HG03175 (cell line): ENCODE data around the gene SASH3.

Source experiments
- ATAC-seq: cut with Tn5 transposase; IDR thresholded peaks from one replicate; pipeline ENCODE4 v1.9.1; 2021; ENCODE audit warnings: mild to moderate bottlenecking, moderate library complexity; ENCODE audit not compliant: unreplicated experiment

SASH3 gene

DNA sequence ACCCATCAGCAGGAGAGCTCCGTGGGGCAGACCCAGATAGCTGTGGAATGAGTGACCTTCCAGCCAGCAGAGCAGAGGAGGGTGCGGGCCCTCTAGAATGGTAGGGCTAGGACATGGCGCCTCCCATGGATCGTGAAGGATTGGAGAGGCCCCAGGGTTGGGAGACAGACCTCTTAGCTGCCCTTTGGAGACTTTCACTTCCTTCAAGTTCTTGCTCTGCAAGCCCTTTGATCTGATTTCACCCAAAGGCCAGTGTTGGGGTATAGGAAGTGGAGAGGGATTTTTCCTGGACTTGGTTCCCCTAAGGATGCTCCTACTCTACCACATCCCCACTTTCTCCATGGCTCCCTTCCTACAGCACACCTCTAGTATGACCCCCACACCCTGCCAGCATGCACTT lies 3.0 kb downstream of the SASH3 start:
- no peak for ATAC-seq

DNA sequence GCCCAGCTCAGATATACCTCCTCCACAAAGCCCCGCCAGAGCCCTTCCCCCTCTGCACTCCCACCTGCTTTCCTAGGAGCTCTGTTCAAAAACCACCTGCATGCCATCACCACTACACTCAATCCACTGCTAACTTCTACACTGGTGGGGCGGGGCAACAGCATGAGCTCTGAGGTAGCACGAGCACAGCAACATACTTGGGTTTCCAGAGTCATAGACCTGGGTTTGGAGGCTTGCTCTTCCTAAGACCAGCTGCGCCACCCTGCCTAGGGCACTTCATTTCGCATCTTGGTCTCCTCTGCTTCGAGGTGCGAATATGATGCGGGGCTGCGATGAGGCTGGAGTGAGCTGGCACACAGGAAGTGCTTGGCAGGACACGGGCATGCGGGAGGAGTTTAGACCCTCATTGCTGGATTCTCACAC lies 3.6 kb downstream of the SASH3 start:
- ATAC-seq: no peak

DNA sequence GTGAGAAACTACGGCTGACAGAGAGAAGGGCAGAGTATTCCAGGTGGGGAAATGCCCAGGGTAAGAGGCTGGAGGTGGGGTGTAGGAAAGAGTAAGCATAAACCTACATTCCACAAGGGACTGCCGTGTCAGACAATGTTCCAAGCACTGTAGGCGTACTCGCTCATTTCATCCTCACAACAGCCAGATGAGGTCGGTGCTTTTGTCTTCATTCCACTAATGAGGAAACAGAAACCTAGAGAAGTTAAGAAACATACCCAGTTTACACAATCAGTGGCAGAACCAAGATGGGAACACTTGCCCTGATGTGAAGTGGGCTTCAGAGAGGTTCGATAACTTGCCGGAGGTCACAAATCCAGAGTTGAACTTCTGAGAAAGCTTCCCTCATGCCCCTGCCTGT lies 4.6 kb downstream of the SASH3 start:
- ATAC-seq: no peak

DNA sequence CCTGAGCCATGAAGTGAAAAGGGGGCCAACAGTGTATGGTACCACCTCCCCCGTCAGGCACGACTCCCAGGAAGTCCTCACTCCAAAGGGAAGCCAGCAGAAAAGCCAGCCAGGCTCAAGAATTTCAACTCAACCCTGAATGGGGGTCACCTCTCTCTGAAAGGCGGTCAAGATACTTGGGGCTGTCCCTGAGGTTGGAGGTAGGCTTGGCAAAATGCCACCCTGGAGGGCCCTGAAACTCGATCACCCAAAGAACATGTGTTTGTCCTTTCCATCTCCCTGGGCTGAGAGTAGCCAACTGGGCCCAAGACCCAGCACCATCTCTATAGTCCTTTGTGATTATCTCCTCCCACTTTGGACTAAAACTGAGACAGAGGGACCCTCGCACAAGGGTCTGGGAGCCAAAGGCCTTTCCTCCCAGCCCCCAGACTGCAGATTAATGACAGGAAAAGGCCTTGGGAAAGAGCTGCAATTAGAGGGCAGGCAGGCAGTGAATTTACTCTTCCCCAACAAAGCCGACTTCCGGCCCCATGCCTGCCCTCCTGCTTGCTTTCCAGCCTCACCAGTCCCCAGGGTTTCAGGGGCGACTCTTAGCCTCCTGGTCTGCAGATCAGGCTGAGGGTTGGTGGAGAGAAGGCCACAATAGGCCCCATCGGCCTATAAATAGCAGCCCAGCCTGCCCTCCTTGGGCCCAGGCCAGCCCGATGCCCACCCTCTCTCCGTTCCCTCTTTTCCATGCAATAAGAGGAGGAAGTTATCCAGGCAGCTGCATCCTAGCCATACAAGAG lies 5.6 kb downstream of the SASH3 start:
- no peak for ATAC-seq

DNA sequence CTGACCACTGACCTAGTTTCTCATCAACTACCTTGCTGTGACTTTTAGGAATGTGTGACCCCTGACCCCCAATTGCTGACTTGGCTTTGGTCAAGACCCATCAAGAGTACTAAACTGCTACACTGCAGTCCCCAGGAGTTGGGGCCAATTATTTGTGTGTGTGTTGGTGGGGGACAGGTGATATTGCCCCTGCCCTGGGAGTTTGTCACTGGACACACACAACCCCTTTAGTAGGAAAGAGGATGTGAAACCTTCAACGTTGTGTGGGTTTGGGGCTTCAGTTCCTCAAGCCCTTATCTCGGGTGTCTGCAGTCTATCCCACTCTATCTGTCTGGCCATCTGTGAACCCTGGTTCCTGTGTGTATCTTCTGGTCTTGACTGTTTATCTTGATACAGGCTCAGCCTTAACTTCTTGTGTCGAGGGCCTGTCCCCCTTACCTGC lies 6.5 kb downstream of the SASH3 start:
- peak; percentile 89 for ATAC-seq

DNA sequence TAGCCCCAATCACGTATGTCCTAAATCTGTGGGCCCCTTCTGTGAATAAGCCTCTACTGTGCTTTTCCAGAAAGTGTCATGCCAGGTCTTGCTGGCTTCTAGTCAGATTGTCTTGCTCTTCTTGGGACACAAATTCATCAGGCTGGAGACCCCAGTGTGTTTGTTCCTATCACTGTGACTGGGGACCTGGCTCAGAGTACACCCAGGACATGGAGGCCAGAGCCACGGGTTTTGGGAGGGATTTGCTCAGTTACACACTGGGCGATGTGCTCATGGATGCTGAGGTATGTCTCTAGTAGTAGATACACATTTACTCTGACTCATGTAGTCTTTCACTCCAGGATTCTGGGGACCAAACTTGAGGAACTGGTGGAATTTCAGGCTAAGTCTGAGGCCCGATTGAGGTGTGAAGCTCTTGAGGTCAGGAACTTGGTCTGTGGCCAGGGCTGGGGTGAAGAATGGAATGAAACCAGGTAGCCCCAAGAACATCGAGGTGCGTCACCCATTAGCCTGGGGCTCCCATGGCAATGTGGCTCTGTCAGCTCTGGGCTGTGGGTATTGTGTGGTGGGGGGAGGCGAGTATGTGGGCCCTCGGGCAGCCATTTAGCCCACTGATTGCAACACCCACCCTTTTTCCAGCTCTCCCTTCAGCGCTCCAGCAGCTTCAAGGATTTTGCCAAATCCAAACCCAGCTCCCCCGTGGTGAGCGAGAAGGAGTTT lies 7.7 kb downstream of the SASH3 start:
- no peak for ATAC-seq

DNA sequence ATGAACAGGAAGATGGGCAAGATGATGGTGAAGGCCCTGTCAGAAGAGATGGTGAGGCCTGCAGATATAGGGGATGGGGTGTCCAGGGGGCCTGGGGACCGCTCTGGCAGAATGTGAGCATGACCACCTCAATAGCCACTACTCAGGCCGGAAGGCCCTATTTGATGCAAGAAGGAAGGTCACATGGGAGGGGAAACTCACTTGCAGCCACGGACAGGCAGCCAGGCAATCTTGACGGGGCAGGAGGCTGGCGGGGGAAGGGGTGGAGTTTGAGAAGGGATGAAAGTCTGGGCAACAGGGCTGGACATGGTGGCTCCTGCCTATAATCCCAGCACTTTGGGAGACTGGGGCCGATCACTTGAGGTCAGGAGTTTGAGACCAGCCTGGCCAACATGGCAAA lies 8.8 kb downstream of the SASH3 start:
- ATAC-seq: no peak

DNA sequence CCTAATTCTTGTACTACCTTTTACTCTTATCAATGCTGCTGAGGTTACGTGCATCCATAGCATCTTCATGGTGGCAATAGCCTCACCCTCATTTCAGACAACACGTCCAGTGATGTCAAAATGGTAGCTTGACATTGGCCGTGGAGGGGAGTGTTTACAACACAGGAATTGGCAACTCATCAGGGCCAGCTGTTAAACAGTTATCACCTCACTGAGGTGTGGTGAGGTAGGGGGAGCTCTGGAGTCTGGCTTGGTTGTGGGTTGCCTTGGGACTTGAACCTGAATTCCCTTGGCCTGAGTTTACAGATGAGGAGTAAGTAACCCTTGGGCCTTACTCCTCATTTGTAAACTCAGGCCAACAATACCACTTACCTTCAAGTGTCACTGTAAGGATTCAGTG lies 10.4 kb downstream of the SASH3 start:
- ATAC-seq: no peak

DNA sequence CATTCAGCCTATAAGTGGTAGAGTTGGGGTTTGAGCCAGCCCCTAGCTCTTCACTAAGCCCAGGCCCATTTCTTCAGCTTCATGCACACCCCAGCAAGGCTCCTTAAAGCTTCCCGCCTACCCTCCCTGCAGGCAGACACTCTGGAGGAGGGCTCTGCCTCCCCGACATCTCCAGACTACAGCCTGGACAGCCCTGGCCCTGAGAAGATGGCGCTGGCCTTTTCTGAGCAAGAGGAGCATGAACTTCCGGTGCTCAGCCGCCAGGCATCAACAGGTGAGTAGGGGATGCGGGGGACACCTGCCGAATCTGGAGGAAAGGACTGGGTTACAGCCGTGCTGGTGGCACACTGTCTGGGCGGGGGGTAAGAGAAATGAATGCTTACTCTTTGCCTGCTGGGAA lies 11.1 kb downstream of the SASH3 start:
- no peak for ATAC-seq

DNA sequence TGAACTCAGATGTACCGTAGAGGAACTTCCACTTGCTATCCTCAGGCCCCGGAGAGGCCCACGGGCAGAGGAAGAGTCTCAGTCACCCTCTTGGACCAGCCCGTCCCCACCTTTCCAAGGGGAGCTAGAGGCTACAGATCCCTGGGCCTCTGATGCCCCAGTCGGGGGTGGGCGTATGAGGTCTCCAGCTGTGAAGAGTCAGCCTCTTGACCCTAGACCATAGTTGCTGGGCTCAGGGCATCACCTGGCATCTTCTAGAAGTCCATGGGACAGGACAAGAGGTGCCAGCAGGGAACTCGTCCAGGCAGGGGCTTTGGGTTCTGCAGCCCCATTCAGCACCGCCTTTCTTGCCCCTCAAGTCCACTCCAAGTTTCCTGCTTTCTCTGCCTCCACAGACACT lies 11.6 kb downstream of the SASH3 start:
- ATAC-seq: no peak

DNA sequence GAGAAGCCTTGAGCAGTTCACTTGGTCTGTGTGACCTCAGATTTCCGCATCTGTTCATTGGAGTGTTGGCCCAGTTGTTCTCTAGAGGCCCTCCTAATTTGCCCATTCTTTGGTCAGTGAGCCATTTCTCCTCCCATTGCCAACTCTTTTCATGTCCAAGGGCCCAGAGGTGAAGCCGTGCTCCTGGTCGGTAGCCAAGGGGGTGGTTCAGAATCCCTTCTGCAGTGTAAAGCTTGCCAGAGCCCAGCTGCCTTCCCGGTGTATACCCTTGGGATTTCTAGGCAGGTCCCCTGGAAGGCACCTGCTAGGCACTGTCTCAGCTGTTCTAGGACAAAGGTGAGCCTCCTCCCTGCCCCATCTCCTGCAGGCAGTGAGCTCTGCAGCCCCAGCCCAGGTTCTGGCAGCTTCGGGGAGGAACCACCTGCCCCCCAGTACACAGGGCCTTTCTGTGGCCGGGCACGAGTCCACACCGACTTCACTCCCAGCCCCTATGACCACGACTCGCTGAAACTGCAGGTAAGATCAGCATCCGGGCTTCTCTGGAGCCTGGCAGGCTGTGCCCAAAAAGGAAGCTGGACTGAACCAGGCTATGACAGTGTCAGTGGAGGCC lies 12.3 kb downstream of the SASH3 start:
- ATAC-seq: no peak

DNA sequence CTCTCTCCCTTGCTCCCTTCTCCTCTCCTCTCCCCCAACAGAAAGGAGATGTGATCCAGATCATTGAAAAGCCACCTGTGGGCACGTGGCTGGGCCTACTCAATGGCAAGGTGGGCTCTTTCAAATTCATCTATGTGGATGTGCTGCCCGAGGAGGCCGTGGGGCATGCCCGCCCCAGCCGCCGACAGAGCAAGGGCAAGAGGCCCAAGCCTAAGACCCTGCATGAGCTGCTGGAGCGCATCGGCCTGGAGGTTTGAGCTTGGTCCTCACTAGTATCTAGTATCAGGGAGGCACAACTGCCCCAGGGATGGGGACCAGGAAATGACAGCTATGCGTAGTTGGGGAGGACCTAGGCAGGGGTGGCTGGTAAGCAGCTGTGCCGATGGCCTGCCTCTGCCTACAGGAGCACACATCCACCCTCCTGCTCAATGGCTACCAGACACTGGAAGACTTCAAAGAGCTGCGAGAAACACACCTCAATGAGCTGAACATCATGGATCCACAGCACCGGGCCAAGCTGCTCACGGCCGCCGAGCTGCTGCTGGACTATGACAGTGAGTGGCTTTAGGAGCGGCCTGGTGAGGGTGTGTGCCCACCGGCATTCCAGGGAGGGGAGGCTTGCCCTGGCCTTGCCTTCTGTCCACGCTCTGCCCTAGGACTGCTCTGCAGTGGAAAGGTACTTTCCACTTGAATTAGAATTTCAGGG lies 13.0 kb downstream of the SASH3 start:
- no peak for ATAC-seq

DNA sequence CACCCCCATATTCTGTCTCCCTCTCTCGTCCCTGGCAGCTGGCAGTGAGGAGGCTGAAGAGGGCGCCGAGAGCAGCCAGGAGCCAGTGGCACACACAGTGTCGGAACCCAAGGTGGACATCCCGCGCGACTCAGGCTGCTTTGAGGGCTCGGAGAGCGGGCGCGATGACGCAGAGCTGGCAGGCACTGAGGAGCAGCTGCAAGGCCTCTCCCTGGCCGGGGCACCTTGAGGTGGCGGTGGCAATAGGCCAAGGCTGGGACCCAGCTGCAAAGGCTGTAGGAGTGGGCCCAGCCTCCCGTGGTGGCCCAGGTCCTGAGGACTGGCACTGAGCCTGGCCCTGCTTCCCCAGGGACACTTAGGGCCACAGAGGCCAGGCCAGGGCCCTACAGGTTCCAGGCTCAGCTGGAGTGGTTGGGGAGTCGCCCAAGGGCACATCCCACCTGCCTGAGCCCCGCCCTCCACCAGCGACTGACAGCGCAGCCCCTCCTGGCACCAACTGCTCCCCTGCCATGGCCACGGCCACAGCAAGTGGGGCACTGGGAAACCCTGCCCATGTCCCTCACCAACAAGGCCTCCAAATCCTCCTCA lies 13.9 kb downstream of the SASH3 start:
- ATAC-seq: no peak

DNA sequence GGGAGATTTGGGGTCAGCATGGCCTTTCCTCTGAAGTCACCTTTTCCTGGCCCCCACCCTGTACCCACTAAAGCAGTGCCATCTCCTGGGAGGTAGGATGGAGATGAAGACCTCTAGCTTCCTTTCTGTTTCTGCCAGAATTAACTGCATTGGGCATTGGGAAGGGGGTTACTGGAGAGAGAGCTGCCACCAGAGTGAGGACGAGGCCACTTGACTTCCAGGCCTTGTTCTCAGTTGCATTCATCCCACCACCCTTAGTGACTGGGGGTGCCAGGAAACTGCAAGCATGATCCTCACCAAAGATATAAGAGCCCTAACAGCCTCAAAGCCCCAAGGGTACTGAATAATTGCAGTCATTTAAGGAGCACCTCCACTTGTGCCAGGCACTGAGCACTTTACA lies 15.8 kb downstream of the SASH3 start:
- no peak for ATAC-seq

DNA sequence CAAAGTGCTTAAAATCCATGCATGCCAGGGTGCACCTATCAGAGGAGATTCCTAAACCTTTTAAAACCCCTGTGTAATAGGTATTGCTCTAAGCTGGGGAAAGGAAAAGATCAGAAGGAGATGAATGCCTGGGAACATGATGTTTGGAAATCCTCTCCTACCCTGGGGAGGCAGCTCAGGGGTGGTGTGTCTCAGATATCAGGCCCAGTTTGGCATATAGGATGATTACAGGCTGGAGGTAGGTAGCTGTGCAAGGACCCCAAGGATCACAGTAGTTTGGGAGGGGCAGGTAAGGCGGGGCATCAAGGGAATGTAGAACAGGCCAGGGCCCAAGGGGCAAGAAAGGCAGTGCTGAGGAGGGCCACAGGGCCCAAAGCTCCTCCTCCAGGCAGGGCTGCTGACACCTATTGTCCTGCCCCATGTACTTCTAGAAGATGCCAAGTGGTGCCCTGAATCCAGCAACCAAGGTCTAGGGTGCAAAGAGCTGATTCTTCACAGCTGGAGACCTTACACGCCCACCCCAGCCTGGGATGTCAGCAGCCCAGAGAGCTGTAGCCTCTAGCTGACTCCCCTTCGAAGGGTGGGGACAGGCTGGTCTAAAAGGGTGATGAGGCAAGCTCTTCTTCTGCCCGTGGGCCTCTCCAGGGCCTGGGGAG lies 17.6 kb downstream of the SASH3 start:
- no peak for ATAC-seq

DNA sequence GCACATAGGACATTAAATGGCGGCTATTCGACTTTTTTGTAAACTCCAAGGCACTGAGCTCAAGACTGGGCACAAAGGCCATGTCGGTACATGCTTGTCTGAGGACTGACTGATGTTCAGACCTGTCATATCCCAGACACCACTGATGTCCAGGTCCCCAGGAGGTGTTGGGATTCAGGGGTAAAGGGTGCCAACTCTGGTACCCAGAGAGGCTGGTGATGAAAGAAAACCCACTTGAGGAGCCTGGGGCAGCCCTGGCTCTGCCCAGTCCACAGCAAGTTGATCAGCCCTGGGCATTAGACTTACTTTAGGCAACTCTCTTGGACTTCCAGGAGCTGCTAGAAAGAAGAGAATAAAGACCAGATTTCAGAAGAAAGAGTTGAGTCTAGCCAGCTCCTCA lies 18.7 kb downstream of the SASH3 start:
- ATAC-seq: no peak

DNA sequence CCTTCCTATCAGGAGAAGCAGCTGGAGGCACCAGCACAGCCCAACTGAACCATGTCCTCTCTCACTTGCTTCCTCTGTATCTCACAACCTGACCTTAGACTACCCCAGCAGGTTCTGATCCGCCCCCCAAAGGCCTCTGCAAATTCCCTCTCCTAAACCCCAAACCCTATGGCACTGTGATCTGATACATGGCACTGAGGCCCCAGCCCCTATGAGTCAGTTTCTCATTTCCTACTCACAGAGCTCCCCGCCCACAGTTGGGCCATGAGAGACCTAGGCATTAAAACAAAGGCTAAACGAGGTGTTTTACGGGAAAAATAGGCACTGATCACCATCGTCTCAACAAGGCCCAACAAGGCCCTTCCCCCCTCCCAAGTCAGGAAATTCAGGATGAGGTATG lies 19.1 kb downstream of the SASH3 start:
- no peak for ATAC-seq

DNA sequence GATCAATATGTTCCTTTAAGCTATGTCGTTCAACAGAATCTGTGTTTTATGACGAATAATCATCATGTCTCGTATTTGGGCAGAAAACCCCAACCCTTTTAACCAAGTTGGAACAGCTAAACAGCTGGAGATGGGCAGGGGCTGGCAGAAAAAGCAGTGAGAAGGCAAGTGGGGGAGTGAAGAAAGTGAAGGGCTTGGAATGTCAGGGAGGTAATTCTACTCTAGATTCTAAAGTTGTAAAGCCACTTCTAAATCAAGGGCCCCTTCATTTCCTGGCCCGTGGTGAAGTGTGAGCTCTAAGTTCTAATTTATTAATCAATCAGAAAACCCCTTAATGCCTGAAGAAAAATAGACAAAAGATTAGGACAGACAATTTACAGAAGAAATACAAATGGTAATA lies 20.4 kb downstream of the SASH3 start:
- no peak for ATAC-seq

DNA sequence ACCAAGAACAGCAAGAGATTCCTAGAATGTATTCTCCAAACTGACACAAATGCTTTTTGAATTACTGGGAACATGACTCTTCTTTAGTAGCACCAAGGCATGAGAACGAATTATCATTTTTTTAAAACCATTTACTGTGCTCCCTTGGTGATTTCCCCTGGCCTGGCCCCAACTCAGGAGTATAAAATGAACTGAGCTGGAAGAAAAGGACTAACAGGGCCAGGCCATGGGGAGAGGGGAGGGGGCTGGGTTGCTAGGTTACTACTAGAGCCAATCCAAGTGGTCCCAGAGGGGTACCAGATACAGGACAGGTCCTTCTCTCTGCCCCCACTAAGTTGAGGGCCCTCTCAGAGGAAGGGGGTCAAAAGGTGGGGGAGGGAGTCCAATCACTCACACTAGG lies 23.1 kb downstream of the SASH3 start:
- ATAC-seq: no peak

DNA sequence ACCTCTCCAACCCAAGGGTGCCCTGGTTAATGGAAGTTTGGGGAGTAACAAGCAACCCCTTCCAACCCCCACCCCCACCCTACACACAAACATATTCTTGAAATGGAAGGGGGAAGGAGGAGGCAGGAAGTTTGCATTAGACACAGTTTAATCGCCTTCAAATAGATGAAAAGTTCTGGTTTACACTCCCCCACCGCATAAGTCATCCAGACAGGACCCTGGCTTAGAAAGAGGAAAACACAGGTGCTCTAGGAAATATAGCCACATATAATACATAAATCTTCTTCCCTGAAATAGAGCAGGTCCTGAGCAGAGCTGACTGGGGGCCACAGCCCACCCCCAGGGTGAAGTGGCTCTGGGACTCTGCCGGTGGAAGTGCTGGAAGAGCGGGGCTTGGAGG lies 25.1 kb downstream of the SASH3 start:
- no peak for ATAC-seq
